G401.6 (cell line): ENCODE results near the gene AACS.
"Not testable (repeated sequence)": the region's sequence is repeated elsewhere in the genome, so short reads cannot be mapped to it uniquely, and the experiment has no call there.

Experiments used
- FAIRE-seq: peaks from 2 replicates; lab custom pipeline; 2012; peaks lifted over from hg19 to GRCh38; lab: Jason Lieb, UNC

AACS gene

DNA sequence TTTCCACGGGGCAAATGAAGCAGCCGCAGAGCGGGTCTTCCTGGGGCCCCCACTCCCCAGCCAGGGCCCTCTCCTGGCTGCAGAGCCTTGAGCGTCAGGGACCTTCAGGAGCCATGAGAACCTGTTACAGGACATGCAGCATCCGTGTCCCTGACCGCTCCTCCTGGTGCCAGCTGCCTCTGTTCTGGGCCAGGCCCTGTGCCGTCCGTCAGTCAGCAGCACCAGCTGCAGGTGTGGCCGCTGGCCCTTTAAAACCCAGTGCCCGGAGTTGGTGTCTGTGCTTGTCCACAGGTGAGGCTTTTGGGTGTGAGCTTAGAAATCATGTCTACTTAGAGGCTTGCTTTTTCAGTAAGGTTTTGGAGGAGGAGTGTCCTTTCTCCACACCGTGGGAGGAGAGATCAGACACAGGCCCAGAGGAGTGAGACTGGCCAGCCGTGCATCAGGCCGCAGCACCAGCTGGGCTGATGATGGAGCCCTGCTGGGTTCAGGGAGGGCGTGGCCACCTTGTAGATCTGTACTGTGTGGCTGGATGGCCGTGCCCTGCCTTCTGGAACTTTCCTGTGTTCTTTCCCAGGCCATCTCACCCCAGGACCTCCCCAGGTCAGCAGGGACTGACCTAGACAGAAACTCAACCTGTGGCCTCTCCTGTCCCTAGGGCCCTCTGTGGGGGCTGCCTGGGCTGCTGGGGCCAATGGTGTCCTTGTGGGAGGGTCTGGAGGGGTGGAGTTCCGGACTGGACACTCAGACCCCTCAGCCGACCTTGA lies 27.1 kb downstream of the AACS start:
- no peak for FAIRE-seq

DNA sequence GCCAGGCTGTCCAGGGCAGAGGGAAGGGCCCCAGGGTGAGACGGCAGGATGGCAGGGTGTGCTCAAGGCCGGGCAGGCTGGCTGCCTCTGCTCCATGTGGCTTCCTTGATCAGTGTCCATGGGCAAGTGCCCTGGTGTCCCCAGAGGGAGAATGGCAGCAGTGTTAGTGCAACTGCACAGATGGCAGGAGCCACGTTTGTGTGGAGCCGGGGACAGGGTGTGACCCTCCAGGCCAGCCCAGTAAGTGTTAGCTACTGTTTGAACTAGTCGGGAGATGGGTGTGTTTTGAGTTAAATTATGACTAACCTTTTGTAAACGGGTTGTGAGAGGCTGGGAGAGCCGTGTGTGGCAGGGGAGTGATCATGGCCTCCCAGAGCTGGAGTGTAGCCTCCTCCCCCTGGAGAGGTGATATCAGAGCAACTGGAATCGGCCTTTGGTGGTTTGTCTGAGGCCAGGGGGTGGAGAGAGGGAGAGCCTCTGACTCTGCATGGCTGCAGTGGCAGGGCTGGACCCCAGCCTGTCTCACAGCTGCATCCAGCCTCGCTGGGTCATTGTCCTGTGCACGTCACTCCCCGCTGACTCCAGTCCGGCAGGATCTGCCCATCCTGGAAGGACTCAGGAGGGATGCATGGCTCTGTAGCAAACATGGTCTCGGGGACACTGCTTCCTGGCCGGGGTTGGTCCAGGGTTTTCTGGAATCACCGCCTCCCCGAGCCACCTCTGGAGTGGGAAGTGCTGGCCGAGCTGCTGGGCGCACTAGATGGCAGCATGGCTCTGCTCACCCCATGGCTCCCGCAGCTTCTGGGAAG lies 27.8 kb downstream of the AACS start:
- FAIRE-seq: no peak

DNA sequence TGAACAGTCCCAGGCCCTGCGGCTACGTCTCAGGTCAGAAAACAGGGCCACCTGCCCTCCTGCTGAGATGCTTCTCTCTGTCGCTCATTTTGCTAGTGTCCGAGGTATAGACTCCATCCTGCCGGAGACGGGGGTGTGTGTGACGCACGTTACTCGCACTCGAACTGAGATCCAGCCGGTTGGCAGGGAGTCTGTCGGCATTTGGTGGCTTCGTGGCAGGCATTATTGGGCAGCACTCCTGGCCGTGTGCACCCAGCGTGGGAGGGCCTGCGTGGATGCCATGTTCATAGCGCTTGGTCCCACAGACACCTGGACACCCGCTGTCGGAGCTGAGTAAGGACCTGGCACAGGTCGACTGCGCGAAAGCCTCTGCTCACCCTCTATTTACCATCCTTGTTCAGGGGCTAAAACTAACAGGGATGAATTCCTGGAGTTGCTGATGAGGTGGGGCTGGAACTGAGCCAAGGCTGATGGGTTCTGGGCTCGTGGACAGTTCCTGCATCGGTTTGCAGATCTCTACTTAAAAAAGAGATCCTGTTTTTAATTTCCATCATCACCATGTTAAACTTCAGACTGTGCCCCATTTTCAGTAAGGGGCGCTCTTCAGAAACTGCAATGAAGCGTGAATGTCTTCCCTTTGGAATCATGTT lies 28.6 kb downstream of the AACS start:
- FAIRE-seq: no peak

DNA sequence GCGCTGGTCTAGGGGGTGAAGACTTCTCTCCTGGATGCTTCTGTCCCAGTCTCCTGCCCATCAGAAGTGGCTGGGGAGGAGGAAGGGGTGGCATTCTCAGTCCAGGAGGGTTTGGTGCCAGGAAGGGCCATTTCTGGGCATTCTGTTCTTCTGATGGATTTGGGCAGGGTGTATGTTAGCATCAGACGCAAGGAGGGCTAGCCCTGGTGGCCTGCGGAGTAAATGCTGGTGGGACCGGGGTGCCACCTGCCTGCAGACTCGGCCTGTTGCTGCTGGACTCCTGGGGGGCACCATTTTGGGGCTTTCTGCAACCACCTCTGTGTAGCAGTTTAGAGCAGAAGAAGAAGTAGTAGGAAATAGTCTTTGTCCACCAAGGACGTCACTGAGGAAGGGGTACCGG lies 31.7 kb downstream of the AACS start:
- no peak for FAIRE-seq

DNA sequence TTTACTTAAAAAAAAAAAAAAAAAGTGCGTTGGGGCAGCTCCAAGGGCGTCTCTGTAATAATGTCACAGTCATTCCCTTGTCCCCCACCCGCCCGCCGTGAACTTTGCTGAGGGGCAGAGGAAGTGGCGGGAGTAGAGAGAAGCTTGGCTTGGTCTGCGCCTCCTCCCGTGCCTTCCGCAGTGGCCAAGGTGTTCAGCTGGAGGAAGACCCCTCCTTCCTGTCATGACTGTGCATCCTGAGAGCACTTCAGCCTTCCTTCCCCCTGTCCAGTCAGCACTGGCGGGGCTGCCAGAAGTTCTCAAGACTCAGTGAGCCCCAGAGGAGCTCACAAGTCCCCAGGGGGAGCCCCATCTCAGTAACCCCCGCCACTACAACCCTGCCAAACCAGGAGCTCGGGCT lies 32.2 kb downstream of the AACS start:
- no peak for FAIRE-seq

DNA sequence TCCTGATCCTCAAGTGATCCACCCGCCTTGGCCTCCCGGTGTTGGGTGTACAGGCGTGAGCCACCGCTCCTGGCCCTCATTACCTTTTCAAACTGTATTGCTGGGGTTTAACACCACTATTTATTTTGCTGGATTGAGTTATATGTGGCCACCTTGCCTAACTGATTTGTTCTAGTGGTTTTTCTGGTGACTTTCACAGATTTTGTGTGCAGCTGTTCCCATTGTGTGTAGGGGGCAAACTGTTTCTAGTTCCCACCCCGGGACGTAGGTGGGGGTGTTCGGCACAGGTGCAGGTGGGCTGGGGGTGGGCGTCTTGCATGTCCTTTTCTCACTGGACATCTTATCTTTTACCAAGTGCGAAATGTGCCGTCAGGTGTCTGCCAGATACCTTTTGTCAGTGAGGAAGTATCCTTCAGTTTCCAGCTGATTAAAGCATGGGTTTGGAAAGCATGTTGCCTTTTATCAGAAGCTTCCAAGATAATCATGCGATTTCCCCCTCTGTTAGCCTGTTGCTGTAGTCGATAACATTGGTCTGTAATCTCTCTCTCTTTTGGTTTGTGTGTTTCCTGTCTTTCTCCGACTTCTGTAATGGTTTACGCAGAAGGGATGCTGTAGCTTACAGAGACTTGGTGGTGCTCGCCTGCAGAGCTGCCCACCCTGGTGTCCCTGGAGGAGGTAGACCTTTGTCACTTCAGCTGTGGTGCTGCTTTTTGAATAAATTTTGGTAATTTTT lies 33.6 kb downstream of the AACS start:
- no peak for FAIRE-seq

DNA sequence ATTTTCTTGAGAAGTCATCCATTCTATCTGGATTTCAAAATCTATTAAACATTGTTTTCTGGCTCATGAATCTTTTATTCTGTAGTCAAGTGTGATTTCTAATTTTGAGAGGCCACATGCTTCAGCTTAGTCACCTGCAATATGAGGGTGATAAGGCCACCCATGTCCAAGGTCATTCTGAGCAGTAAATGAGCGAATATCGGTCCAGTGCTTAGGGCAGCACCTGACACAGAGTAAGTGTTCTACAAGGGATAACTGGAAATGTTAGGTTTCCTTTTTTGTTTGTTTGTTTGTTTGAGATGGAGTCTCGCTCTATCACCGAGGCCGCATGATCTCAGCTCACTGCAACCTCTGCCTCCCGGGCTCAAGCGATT lies 34.2 kb downstream of the AACS start:
- FAIRE-seq: no peak

DNA sequence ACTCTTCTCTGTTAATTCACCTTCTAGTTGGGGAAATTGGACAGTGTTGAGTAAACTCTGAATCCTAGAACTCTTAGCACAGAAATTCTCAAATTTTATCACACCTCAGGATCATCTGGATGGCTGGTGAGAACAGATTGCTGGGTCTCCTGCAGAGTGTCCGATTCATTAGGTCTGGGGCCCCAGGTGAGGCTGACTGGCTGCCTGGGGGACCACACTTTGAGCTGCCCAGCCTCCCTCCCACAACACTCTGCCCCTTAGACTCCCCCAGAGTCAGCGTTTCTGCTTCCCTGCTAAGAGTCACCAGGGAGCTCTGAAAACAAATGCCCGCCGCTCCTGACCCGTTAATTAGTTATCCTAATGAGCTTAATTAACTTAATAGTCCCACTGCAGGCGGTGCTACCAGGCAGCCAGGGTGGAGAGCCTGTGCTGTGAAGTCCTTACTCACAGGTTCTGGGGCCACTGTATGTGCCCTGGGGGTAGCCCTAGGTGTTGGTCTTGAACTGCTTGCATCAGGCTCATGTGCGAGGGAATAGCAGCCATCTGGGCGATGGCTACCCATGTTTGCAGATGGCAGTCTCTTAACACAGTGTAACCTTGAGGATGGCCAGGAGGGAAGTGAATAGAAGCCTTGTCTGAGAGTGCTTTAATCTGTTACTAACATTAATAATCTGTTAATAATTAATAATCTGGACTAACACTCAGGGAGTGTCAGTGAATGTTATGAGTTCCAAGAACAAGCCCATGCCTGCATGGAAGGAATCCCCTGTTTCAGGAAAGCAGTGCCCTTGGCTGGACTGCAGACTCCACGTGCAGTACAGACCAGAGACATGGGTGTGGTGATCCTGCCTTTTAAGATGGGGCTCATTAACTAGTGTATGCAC lies 35.6 kb downstream of the AACS start:
- no peak for FAIRE-seq

DNA sequence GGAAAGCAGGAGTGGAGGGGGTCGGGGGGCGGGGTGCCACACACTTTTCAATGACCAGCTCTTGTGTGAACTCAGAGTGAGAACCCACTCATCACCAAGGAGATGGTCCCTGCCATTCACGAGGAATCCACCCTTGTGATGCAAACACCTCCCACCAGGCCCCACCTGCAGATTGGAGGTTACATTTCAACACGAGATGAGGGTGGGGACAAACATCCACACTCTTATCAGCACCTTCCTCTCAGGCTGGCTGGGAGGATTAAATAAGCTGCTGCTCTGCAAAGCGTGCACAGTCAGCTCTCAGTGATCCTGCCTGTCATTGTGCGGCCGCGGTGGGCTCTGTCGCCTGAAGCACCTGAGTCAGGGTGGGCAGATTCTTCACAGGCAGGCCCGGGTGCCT lies 39.7 kb downstream of the AACS start:
- no peak for FAIRE-seq

DNA sequence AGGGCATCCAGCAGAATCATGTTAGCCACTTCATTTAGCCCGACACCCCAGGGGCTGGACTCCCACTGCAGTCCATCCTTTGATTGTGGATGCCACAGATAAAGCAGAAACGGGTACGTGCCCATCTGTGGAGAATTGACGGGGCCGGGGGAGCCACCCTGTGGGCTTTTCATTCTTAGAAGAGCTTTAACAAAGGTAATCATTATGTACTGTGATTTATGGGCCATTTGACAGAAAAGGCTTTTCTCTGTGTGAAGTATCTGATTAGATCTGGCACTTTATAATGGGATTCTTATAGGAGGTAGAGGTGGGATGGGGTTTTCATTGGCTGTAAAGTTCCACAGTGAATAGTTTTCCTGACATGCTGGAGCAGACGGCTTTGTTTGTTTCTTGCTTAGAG lies 40.4 kb downstream of the AACS start:
- no peak for FAIRE-seq

DNA sequence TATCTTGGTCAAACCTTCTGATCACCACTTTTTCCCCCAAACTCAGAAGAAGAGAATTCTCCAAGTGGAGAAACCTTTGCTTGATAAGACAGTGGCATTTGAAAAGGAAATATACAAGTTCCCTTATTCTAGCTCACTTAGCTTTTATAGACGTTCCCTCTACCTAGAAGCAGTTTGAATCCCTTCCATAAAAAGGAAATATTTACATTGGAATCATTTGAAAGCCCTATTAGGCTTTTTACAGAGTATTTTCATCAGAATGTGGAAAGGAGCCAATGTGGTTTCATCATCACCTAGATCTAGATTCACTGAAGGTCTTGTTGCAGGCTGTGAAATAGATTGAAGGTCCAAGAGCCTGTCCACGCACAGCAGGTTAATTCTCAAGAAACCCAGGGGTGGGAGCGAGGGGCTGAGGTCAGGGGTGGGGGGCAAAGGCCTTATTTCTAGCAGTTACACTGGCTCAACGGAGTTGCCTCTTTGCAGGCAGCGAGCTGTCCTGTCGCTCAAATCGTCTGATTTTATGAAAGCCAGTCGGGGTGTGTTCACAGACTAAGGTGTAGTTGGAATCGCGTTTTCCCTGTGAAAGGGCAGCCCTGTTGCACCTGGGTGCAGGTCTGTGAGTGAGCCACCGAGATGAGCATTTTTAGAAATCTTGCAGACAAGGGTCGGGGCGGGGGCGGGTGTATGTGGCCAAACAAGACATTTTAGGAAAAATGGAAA lies 45.6 kb downstream of the AACS start:
- FAIRE-seq: no peak

DNA sequence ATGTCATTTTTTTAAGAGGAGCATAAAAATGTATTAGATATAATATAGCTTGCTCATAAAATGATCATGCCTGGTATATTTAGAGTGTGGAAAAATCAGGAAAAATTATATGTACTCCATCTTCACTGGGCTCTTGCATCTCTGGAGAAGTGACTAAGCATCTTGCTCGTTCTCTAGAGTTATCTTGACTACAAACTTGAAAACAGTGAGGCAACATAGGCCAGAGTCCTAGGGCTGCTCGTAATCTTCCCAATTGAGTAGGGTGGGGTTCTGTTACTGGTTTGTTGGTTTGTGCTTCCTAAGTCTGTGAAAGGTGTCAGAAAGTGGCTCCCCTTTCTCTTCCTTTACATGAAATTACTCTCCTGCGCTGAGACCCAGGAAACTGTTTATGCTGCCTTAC lies 46.2 kb downstream of the AACS start:
- no peak for FAIRE-seq

DNA sequence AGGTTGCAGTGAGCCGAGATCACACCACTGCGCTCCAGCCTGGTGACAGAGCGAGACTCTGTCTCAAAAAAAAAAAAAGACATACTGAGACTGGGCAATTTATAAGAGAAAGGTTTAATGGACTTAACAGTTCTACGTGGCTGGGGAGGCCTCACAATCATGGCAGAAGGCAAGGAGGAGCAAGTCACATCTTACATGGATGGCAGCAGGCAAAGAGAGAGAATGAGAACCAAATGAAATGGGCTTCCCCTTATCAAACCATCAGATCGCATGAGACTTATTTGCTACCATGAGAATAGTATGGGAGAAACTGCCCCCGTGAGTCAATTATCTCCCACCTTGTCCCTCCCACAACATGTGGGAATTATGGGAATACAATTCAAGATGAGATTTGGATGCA lies 47.4 kb downstream of the AACS start:
- FAIRE-seq: not testable (repeated sequence)

DNA sequence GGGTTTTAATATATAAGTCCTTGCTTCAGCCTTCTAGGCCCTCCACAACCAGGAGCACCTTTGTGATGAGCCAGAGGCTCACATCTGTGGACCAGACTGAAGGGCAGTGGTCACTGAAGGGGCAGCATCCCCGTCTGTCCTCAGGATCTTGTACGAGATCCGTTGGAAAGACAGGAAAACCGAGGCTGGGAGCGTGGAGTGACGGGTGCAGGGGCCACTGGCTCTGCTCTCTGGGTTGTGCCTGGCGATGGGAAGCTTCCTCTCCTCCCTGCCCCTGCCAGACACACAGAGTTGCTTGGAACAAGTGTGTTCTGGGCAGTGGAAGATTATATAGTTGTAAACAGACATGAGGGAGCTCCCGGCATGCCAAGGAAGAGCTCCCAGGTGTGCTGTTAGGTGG lies 48.0 kb downstream of the AACS start:
- FAIRE-seq: no peak

DNA sequence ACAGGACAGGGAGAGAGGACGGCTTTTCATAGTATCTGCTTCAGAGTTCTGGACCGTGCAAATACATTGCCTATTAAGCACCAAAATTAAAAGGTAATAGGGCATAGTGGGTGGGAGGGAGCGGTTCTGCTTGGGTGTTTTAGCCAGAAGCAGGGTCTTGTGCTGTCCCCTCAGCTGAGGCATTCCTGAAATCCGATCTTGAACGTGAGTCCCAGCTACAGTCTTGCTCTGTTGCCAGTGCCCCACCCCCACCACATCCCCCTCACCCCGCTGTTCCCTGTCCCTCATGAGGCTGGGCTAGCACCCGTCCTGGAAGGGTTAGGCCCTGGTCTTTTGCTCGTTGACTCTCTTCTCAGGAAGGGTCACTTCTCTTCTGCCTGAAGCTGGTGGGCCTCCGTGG lies 48.6 kb downstream of the AACS start:
- FAIRE-seq: no peak

DNA sequence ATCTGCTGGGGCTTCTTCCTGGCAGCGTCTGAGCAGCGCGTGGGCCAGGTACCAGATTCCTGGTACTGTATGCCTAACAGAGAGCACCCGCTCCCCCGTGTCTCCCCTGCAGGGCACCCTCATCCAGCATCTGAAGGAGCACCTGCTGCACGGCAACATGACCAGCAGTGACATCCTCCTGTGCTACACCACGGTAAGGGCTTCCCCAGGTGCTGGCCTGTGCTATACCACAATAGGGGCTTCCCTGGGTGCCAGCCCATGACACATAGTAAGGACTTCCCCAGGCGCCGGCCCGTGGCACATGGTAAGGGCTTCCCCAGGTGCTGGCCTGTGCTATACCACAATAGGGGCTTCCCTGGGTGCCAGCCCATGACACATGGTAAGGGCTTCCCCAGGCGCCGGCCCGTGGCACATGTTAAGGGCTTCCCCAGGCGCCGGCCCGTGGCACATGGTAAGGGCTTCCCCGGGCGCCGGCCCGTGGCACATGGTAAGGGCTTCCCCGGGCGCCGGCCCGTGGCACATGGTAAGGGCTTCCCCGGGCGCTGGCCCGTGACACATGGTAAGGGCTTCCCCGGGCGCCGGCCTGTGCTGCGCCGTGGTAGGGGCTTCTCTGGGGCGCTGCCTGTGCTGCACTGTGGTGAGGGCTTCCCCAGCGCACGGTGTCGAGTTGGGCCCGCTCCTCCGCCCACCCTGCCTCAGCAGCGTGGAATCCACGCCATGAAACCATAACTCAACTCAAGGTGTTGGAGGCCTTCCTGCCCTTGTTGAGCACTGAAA lies 49.3 kb downstream of the AACS start:
- FAIRE-seq: no peak

DNA sequence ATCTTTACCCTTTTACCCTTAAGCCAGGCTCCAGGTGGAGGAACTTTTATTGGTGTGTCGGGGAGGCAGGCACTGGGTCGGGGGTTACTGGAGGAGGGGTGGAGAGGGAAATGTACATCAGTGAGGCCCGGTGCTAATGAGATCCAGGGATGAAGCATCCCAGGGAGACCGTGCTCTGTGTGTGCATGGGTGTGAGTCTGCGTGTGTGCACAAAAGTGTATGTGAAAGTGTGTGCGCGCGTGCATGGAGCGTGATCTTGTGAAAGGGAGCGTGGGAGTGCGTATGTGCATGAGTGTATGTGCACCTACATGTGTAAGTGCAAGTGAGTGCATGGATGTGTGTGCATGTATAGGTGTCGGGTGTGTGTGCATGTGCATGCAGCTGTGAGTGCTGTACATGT lies 55.3 kb downstream of the AACS start:
- FAIRE-seq: no peak

DNA sequence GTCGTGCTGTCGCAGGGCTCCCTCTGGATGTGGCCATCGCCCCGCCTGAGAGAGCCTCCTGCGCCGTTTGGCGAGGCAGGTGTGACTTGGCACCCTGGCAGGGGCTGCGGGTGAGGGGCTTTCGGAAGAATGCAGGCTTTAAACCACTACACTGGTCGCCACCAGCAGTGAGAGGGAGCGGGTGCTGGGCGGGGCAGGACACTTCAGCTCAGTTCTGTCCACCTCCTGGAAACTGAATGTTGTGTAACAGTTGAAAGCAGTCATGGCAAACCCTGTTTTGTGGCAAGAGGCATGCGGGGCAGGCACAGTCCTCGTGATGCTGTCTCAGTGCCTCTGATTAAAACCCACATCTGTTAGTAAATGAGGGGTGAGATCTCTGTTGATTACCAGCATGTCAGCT lies 55.9 kb downstream of the AACS start:
- no peak for FAIRE-seq

DNA sequence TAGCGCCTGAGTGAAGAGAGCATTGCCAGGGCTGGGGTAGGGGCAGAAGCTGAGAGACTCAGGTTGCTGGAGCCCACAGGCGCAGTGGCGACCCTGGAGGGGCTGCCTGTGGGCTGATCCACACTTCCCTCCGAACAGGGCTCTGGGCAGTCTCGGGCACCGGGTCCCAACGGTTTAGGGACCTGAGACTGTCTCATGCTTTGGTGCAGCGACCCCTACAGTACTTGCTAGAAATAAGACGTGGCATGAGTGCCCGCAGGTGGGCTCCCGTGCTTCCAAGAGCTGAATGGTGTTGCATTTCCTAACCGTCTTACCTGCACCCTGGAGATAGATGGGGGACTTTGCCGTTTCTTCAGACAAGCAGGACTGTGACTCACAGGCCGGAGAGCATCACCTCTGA lies 57.4 kb downstream of the AACS start:
- no peak for FAIRE-seq

DNA sequence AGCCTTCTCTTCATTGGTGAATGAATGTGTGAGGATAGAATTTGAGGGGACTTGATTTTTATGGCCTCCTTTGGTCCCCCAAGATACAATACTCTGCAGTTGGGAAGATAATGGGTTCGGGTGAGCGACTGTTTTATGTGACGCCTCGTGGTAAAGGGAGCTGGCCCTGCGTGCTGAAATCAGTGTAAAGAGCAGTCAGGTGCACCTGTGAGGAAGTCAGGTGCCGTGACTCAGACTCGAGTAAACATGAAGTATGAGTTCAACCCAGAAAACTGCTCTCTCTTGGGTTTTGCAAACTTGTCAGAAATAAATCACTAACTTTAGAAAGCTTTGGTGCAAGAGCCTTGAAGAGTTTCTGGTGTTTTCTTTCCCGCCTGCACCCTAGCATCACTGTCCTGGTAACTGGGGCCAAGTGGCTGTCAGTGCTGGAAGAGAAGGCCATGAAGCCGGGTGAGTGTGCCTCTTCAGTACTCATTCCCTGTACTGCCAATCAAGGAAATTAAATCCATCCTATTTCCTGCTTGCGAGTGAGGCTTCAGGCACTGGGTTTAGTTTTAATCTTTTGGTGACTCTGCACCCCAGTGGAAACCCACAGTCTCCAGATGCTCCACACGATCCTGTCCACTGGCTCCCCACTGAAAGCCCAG lies 59.2 kb downstream of the AACS start:
- FAIRE-seq: no peak
